Stomach (tissue), 9 donors: Measurements from ENCODE around the gene PCDHA12. TPM values are rescaled to one million over a fixed set of nuclear protein-coding genes. Genes with fewer than 3 reads are reported as not detected.
A peak's percentile ranks its signal among the peaks of the same experiment; 100 is the strongest.
"Not testable (repeated sequence)": the region's sequence is repeated elsewhere in the genome, so short reads cannot be mapped to it uniquely, and the experiment has no call there.

Experiments used
- DNase-seq, 2 donors: peaks; one replicate each; pipeline versions ENCODE4 v3.0.0 to v3.0.0-alpha.2; 2013 to 2019
- H3K27ac ChIP-seq, 5 donors: fragments of 200-600 bp in 4 of 5; sonication (generic) in 4 of 5; one replicate each; pipeline ENCODE4 v1.5.1; 2013 to 2019; ENCODE audit warnings: mild to moderate bottlenecking in 1 of 5, moderate library complexity in 1 of 5
- H3K27me3 ChIP-seq, 3 donors: fragments of 200-600 bp; sonication (generic); one replicate each; pipeline ENCODE4 v1.5.1; 2017 to 2019; ENCODE audit warnings: mixed run types in 1 of 3
- H3K36me3 ChIP-seq, 4 donors: fragments of 200-600 bp; sonication (generic); 1 replicate in 3 of 4; 2 replicates in 1 of 4; pipeline ENCODE4 v1.5.1; 2016 to 2019
- H3K4me1 ChIP-seq, 4 donors: fragments of 200-600 bp; sonication (generic); one replicate each; pipeline ENCODE4 v1.5.1; 2016 to 2019
- H3K4me3 ChIP-seq, 4 donors: fragments of 200-600 bp; sonication (generic) in 3 of 4; one replicate each; pipeline ENCODE4 v1.5.1; 2016 to 2019; ENCODE audit warnings: mild to moderate bottlenecking in 1 of 4
- H3K9me3 ChIP-seq, 4 donors: fragments of 200-600 bp; sonication (generic); one replicate each; pipeline ENCODE4 v1.5.1; 2016 to 2019
- EP300 ChIP-seq: sonication (generic); formaldehyde crosslinking; IDR thresholded peaks from one replicate; pipeline ENCODE4 v1.6.1; 2017; ENCODE audit warnings: antibody characterized with exemption
- POLR2A ChIP-seq, 4 donors: fragments of 450-650 bp; IDR thresholded peaks; one replicate each; pipeline ENCODE4 v1.6.1; 2016; ENCODE audit warnings: antibody characterized with exemption in 4 of 4, control low read depth in 2 of 4, mild to moderate bottlenecking in 1 of 4, moderate library complexity in 1 of 4
- POLR2AphosphoS5 ChIP-seq, 3 donors: sonication (generic); formaldehyde crosslinking; IDR thresholded peaks; one replicate each; pipeline ENCODE4 v1.6.1; 2016; ENCODE audit warnings: antibody characterized with exemption in 3 of 3
- WGBS, 5 donors: extraction: QIAGEN DNeasy Blood & Tissue Kit in 3 of 5; methylation state at CpG; one replicate each; pipeline versions ENCODE4 v1.1.5 to v1.1.7; 2013 to 2018; 5-methylcytosine and 5-hydroxymethylcytosine counted together
- intact Hi-C: fragments of 100-400 bp; cut with DNase I; formaldehyde crosslinking; loops from one replicate; pipeline ENCODE4 v1.15.1; 2023; ENCODE audit warnings: low total_unique reads
- polyA plus RNA-seq, 3 donors: library from polyadenylated mRNA; stranded (reverse); fragments of 200-250 nt; gene quantifications; one replicate each; pipeline ENCODE4 v1.2.3, GENCODE V29; 2013
- total RNA-seq, 5 donors: library from RNA; depleted of rRNA; stranded (reverse); fragments of >200 nt; gene quantifications; one replicate each; pipeline versions ENCODE4 v1.1.0 to v1.2.3, GENCODE V29; 2014 to 2016
- TF ChIP-seq, protein P1 (sequence below), 7 experiments: fragments of 450-650 bp in 4 of 7; fragments of 200-600 bp in 3 of 7; sonication (generic) in 3 of 7; IDR thresholded peaks; one replicate each; pipeline ENCODE4 v1.5.1; 2016 to 2019; ENCODE audit warnings: antibody characterized with exemption in 7 of 7, control low read depth in 2 of 7, mild to moderate bottlenecking in 1 of 7
- donor health status: healthy with polysubstance abuse.
- donor health status: Bipolar disorder and iron deficiency.
- donor health status: healthy.

The PCDHA12 gene
- total and polyA plus RNA-seq, 8 donors = 0.05 to 2.2 (median 0.55) TPM; not detected in 5

- DNase-seq = no peak
- H3K27me3 ChIP-seq = peaks cover 0 to 48% (median 7%) of the 10 kb centered on the region in 3 donors
- intact Hi-C loops = no loop called here
- H3K4me3 ChIP-seq = no peak overlapping the region
- H3K27ac ChIP-seq = no peak overlapping the region
- TF ChIP-seq, protein P1, sequence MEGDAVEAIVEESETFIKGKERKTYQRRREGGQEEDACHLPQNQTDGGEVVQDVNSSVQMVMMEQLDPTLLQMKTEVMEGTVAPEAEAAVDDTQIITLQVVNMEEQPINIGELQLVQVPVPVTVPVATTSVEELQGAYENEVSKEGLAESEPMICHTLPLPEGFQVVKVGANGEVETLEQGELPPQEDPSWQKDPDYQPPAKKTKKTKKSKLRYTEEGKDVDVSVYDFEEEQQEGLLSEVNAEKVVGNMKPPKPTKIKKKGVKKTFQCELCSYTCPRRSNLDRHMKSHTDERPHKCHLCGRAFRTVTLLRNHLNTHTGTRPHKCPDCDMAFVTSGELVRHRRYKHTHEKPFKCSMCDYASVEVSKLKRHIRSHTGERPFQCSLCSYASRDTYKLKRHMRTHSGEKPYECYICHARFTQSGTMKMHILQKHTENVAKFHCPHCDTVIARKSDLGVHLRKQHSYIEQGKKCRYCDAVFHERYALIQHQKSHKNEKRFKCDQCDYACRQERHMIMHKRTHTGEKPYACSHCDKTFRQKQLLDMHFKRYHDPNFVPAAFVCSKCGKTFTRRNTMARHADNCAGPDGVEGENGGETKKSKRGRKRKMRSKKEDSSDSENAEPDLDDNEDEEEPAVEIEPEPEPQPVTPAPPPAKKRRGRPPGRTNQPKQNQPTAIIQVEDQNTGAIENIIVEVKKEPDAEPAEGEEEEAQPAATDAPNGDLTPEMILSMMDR (IDR thresholded peaks at IDR 0.05) = no peak
- no peak for TF ChIP-seq POLR2AphosphoS5 (IDR thresholded peaks at IDR 0.05)
- no peak for TF ChIP-seq POLR2A (IDR thresholded peaks at IDR 0.05)
- TF ChIP-seq EP300 = no peak
- no peaks in the 10 kb centered on the region for H3K4me1 ChIP-seq
- peaks cover 13 to 77% (median 48%) of the 10 kb centered on the region in 4 donors for H3K9me3 ChIP-seq
- 49 to 64% (median 54%) methylated on average over 46 to 87 of the region's 87 CpGs; no CpG with 5 or more reads in 1 of the 5 donors for WGBS, 5 donors
- no peaks in the 10 kb centered on the region for H3K36me3 ChIP-seq
Observed at GRCh38 chr5:140842798-140843733, 32.0 kb upstream of the PCDHA12 start.

DNA sequence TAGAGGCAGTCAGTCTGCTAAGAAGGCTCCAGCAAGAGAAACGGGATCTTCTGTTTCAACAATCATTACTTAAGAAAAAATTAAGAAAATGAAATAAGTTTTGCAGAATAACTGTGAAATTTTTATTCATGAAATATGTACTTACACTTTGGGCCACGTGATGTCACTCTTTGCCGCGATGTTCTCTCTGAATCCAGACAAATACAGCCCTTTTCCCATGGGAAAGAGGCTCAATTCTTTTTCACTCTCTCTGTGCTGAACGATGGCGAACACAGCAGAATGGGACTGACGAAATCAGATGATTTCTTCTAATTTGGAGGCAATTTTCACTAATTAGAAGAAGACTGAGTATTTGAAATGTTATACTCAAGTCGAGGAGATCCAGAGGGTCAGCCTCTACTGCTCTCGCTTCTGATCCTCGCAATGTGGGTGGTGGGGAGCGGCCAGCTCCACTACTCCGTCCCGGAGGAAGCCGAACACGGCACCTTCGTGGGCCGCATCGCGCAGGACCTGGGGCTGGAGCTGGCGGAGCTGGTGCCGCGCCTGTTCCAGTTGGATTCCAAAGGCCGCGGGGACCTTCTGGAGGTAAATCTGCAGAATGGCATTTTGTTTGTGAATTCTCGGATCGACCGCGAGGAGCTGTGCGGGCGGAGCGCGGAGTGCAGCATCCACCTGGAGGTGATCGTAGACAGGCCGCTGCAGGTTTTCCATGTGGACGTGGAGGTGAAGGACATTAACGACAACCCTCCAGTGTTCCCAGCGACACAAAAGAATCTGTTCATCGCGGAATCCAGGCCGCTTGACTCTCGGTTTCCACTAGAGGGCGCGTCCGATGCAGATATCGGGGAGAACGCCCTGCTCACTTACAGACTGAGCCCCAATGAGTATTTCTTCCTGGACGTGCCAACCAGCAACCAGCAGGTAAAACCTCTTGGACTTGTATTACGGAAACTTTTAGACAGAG, 26.7 kb upstream of the PCDHA12 start, which contains the start of gene PCDHA9:
PCDHA9 (plus strand) TSS at position 244 of the 964 bp plus-strand sequence; CDS start at position 358, 114 bp downstream.
- H3K36me3 ChIP-seq, H3K27ac ChIP-seq, H3K4me1 ChIP-seq, intact Hi-C loops, DNase-seq, H3K4me3 ChIP-seq: not testable (repeated sequence)
- WGBS, 5 donors = 17 to 33% (median 25%) methylated on average over 16 to 46 of the region's 48 CpGs; no CpG with 5 or more reads in 1 of the 5 donors
- Histone ChIP-seq H3K27me3 (peaks cover 0 to 48% (median 7%) of the 10 kb centered on the region in 3 donors), H3K9me3 (peaks cover 0 to 64% (median 49%) of the 10 kb centered on the region in 4 donors)

DNA sequence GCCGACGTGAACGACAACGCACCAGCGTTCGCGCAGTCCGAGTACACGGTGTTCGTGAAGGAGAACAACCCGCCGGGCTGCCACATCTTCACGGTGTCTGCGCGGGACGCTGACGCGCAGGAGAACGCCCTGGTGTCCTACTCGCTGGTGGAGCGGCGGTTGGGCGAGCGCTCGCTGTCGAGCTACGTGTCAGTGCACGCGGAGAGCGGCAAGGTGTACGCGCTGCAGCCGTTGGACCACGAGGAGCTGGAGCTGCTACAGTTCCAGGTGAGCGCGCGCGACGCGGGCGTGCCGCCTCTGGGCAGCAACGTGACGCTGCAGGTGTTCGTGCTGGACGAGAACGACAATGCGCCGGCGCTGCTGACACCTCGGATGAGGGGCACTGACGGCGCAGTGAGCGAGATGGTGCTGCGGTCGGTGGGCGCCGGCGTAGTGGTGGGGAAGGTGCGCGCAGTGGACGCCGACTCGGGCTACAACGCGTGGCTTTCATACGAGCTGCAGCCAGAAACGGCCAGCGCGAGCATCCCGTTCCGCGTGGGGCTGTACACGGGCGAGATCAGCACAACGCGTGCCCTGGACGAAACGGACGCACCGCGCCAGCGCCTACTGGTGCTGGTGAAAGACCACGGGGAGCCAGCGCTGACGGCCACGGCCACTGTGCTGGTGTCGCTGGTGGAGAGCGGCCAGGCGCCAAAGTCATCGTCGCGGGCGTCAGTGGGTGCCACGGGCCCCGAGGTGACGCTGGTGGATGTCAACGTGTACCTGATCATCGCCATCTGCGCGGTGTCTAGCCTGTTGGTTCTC, 25.1 kb upstream of the PCDHA12 start:
- DNase-seq, intact Hi-C loops, H3K4me1 ChIP-seq, H3K4me3 ChIP-seq, H3K36me3 ChIP-seq, H3K27ac ChIP-seq: not testable (repeated sequence)
- Histone ChIP-seq H3K27me3 (peaks cover 0 to 49% (median 6%) of the 10 kb centered on the region in 3 donors), H3K9me3 (peaks cover 0 to 60% (median 51%) of the 10 kb centered on the region in 4 donors)
- 47 to 58% (median 54%) methylated on average over 49 to 101 of the region's 101 CpGs; no CpG with 5 or more reads in 1 of the 5 donors for WGBS, 5 donors

DNA sequence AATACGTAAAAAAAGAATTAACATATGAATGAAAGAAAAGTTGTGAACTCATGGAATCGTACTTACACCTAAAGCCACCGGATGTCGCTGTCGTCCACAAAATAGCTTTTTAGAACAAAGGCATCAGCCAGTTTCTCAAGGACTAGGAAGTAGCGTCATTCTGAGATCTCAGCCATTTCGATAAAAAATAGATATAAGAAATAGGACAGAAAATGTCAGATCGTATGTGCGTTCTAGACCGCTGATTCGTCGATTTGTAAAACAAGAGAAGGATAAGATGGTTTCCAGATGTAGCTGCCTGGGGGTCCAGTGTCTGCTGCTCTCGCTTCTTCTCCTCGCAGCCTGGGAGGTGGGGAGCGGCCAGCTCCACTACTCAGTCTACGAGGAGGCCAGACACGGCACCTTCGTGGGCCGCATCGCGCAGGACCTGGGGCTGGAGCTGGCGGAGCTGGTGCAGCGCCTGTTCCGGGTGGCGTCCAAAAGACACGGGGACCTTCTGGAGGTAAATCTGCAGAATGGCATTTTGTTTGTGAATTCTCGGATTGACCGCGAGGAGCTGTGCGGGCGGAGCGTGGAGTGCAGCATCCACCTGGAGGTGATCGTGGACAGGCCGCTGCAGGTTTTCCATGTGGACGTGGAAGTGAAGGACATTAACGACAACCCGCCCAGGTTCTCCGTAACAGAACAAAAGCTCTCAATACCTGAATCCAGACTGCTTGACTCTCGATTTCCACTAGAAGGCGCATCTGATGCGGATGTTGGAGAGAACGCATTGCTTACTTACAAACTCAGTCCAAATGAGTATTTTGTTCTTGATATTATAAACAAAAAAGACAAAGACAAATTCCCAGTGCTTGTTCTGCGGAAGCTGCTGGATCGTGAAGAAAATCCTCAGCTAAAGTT, 19.1 kb upstream of the PCDHA12 start, which contains the start of gene PCDHA10:
PCDHA10 (plus strand) TSS at position 126 of the 903 bp plus-strand sequence; CDS start at position 278, 152 bp downstream.
- intact Hi-C loops = no loop called here
- peak within 1 kb of the TSS in 2 of 4 donors; percentile 1 to 18 for H3K4me3 ChIP-seq
- H3K27me3 ChIP-seq = peaks cover 0 to 52% (median 0%) of the 10 kb centered on the region in 3 donors
- H3K36me3 ChIP-seq = no peaks in the 10 kb centered on the region
- H3K27ac ChIP-seq = no peak within 1 kb of the TSS
- no peak for TF ChIP-seq EP300
- TF ChIP-seq POLR2AphosphoS5 (IDR thresholded peaks at IDR 0.05) = no peak
- TF ChIP-seq, protein P1 (IDR thresholded peaks at IDR 0.05) = no peak
- TF ChIP-seq POLR2A (IDR thresholded peaks at IDR 0.05) = no peak
- 23 to 31% (median 24%) methylated on average over 36 to 44 of the region's 44 CpGs; no CpG with 5 or more reads in 1 of the 5 donors for WGBS, 5 donors
- peak in 1 of 2 donors; percentile 14 for DNase-seq
- H3K4me1 ChIP-seq = no peaks in the 10 kb centered on the region
- peaks cover 9 to 61% (median 52%) of the 10 kb centered on the region in 4 donors for H3K9me3 ChIP-seq
